ENCODE results near the gene PDZD2. TPM values are rescaled to one million over a fixed set of nuclear protein-coding genes. Genes with fewer than 3 reads are reported as not detected.
A peak's percentile ranks its signal among the peaks of the same experiment; 100 is the strongest.

PDZD2 gene
- total and polyA plus RNA-seq, 9 donors = 4.6 to 12.6 (median 7.9) TPM

DNA sequence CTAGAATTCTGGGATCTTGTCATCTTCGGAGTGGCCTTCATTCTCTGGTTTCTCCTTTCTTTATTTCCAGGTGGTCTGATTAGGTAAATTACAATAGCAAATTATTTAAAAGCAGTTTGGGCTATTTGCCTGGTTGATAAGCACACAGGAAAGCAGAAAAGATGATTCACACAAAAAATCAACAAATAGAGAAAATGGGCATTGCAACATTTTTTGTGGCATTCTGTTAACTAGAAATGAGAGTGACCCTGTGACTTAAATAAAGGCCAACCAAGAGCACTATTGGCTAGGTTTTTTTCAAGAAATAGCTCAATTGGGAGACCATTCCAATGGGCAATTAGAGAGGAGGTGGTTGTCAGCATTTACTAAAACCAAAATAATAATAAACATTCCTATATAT, 6.5 kb upstream of the PDZD2 start:
- Histone ChIP-seq H3K9me3 (replicated peaks; ENCODE audit: control insufficient read depth, low read depth, low read length) (no peaks in the 10 kb centered on the region), H3K27ac (ENCODE audit: low read length) (no peak overlapping the region), H3K36me3 (ENCODE audit: control insufficient read depth, insufficient read depth, low read length) (no peaks in the 10 kb centered on the region), H3K4me3 (ENCODE audit: low read length) (no peak overlapping the region), H3K4me1 (ENCODE audit: control insufficient read depth, insufficient read depth, low read length) (peaks cover 2% of the 10 kb centered on the region), H3K27me3 (ENCODE audit: control insufficient read depth, insufficient read depth, low read length) (no peaks in the 10 kb centered on the region)
- no peak for DNase-seq
- no CpG with 5 or more reads among the region's 1 CpG for WGBS (ENCODE audit: insufficient coverage)

GRCh38 chr5:31635446-31635845, 3.5 kb upstream of the PDZD2 start:
- no CpG with 5 or more reads among the region's 1 CpG for WGBS (ENCODE audit: insufficient coverage)
- H3K27ac ChIP-seq (ENCODE audit: low read length) = no peak overlapping the region

GRCh38 chr5:31637851-31638250, 1.1 kb upstream of the PDZD2 start:
- H3K36me3 ChIP-seq (ENCODE audit: control insufficient read depth, insufficient read depth, low read length) = no peaks in the 10 kb centered on the region
- peaks cover 33% of the 10 kb centered on the region for H3K27me3 ChIP-seq (ENCODE audit: control insufficient read depth, insufficient read depth, low read length)
- DNase-seq = no peak
- 73% methylated on average over 5 of the region's 6 CpGs for WGBS (ENCODE audit: insufficient coverage)
- H3K4me3 ChIP-seq (ENCODE audit: low read length) = no peak overlapping the region
- peaks cover 17% of the 10 kb centered on the region for H3K4me1 ChIP-seq (ENCODE audit: control insufficient read depth, insufficient read depth, low read length)
- H3K27ac ChIP-seq (ENCODE audit: low read length) = no peak overlapping the region
- H3K9me3 ChIP-seq (replicated peaks; ENCODE audit: control insufficient read depth, low read depth, low read length) = no peaks in the 10 kb centered on the region

More at GRCh38 chr5:31635446-31635845, 3.5 kb upstream of the PDZD2 start:
- H3K9me3 ChIP-seq (replicated peaks; ENCODE audit: control insufficient read depth, low read depth, low read length) = no peaks in the 10 kb centered on the region
- H3K36me3 ChIP-seq (ENCODE audit: control insufficient read depth, insufficient read depth, low read length) = no peaks in the 10 kb centered on the region
- DNase-seq = no peak
- no peak overlapping the region for H3K4me3 ChIP-seq (ENCODE audit: low read length)
- H3K27me3 ChIP-seq (ENCODE audit: control insufficient read depth, insufficient read depth, low read length) = peaks cover 20% of the 10 kb centered on the region
- peaks cover 17% of the 10 kb centered on the region for H3K4me1 ChIP-seq (ENCODE audit: control insufficient read depth, insufficient read depth, low read length)

DNA sequence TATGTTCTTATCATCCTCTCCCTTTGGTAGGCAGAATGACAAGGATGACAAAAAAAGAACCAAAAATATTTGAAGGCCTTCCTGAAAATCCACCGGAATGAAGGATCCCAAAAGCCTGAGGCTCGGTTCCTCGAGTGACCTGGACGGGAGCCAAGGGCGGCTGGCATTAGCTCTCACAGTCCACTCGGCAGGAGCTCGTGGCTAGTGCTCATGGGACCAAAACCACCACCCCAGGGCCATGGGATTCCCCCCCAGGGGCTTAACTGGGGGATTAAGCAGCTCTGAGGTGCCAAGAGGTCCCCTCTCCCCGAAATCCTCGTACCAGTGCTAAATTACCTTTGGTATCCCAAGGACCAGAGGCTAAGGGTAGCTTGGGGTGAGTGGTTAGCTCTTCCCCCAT, 586 bp upstream of the PDZD2 start:
- no peak overlapping the region for H3K27ac ChIP-seq (ENCODE audit: low read length)
- 16% methylated on average over 7 of the region's 9 CpGs for WGBS (ENCODE audit: insufficient coverage)
- H3K4me1 ChIP-seq (ENCODE audit: control insufficient read depth, insufficient read depth, low read length) = peaks cover 17% of the 10 kb centered on the region
- peak overlapping the region; percentile 73 for H3K4me3 ChIP-seq (ENCODE audit: low read length)
- no peaks in the 10 kb centered on the region for H3K36me3 ChIP-seq (ENCODE audit: control insufficient read depth, insufficient read depth, low read length)
- H3K27me3 ChIP-seq (ENCODE audit: control insufficient read depth, insufficient read depth, low read length) = peaks cover 33% of the 10 kb centered on the region
- no peak for DNase-seq
- H3K9me3 ChIP-seq (replicated peaks; ENCODE audit: control insufficient read depth, low read depth, low read length) = no peaks in the 10 kb centered on the region

- Histone ChIP-seq H3K36me3 (ENCODE audit: control insufficient read depth, insufficient read depth, low read length) (no peaks in the 10 kb centered on the region), H3K27ac (ENCODE audit: low read length) (no peak overlapping the region), H3K4me3 (ENCODE audit: low read length) (peak overlapping the region; percentile 51), H3K9me3 (replicated peaks; ENCODE audit: control insufficient read depth, low read depth, low read length) (no peaks in the 10 kb centered on the region), H3K4me1 (ENCODE audit: control insufficient read depth, insufficient read depth, low read length) (peaks cover 17% of the 10 kb centered on the region), H3K27me3 (ENCODE audit: control insufficient read depth, insufficient read depth, low read length) (peaks cover 33% of the 10 kb centered on the region)
- no peak for DNase-seq
- WGBS (ENCODE audit: insufficient coverage) = 5% methylated on average over 38 of the region's 50 CpGs
Measured at GRCh38 chr5:31639481-31640411, 815 bp downstream of the PDZD2 start.

DNA sequence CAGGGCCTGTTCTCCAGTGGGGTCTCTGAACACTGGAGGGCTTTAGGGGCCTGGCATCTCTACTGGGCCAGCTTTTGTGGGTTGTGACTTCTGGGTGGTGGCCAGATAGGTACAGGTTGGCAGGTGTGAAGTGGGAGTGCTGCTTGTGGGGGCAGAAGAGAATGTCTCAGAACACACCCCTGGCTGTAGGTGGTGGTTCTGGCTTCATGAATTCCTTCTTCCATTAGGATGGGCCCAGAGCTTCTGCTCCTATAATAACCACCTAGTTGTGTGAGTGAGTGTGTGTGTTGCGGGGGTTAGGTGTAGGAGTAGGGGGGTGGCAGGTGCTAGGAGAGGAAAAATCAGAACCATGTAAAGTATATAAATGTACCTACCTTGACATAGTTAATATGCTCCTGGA, 1.6 kb downstream of the PDZD2 start:
- Histone ChIP-seq H3K27ac (ENCODE audit: low read length) (no peak overlapping the region), H3K27me3 (ENCODE audit: control insufficient read depth, insufficient read depth, low read length) (peaks cover 33% of the 10 kb centered on the region), H3K9me3 (replicated peaks; ENCODE audit: control insufficient read depth, low read depth, low read length) (no peaks in the 10 kb centered on the region), H3K36me3 (ENCODE audit: control insufficient read depth, insufficient read depth, low read length) (no peaks in the 10 kb centered on the region), H3K4me1 (ENCODE audit: control insufficient read depth, insufficient read depth, low read length) (peaks cover 17% of the 10 kb centered on the region), H3K4me3 (ENCODE audit: low read length) (no peak overlapping the region)
- WGBS (ENCODE audit: insufficient coverage) = no CpG with 5 or more reads among the region's 1 CpG
- no peak for DNase-seq

DNA sequence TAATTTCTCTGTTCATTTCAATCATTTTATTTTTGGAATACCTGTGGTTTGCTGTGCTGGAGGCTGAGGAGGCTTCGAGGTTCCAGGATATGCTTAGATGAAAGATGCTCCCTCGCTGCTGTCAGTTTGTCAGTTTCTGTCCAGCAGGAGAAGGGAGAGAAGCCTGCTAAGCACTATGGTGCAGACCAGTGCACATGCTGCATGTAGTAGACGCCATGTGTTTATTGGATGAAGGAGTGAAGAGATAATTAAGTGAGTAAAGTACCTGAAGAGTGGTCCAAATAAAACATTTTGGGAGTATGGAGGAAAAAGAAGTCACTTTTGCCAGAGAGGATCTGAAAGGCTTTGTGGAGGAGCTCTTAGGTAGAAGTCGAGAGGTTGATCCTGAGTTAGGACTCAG, 2.1 kb downstream of the PDZD2 start:
- Histone ChIP-seq H3K27ac (ENCODE audit: low read length) (no peak overlapping the region), H3K27me3 (ENCODE audit: control insufficient read depth, insufficient read depth, low read length) (peaks cover 33% of the 10 kb centered on the region), H3K4me3 (ENCODE audit: low read length) (no peak overlapping the region), H3K36me3 (ENCODE audit: control insufficient read depth, insufficient read depth, low read length) (no peaks in the 10 kb centered on the region), H3K4me1 (ENCODE audit: control insufficient read depth, insufficient read depth, low read length) (peaks cover 16% of the 10 kb centered on the region), H3K9me3 (replicated peaks; ENCODE audit: control insufficient read depth, low read depth, low read length) (no peaks in the 10 kb centered on the region)
- DNase-seq = no peak
- 89% methylated on average over 3 of the region's 4 CpGs for WGBS (ENCODE audit: insufficient coverage)

GRCh38 chr5:31641575-31641974, 2.6 kb downstream of the PDZD2 start:
- Histone ChIP-seq H3K4me1 (ENCODE audit: control insufficient read depth, insufficient read depth, low read length) (peaks cover 15% of the 10 kb centered on the region), H3K27ac (ENCODE audit: low read length) (no peak overlapping the region), H3K9me3 (replicated peaks; ENCODE audit: control insufficient read depth, low read depth, low read length) (no peaks in the 10 kb centered on the region), H3K36me3 (ENCODE audit: control insufficient read depth, insufficient read depth, low read length) (no peaks in the 10 kb centered on the region), H3K4me3 (ENCODE audit: low read length) (no peak overlapping the region), H3K27me3 (ENCODE audit: control insufficient read depth, insufficient read depth, low read length) (peaks cover 33% of the 10 kb centered on the region)
- 80% methylated on average over 1 of the region's 5 CpGs for WGBS (ENCODE audit: insufficient coverage)
- no peak for DNase-seq

DNA sequence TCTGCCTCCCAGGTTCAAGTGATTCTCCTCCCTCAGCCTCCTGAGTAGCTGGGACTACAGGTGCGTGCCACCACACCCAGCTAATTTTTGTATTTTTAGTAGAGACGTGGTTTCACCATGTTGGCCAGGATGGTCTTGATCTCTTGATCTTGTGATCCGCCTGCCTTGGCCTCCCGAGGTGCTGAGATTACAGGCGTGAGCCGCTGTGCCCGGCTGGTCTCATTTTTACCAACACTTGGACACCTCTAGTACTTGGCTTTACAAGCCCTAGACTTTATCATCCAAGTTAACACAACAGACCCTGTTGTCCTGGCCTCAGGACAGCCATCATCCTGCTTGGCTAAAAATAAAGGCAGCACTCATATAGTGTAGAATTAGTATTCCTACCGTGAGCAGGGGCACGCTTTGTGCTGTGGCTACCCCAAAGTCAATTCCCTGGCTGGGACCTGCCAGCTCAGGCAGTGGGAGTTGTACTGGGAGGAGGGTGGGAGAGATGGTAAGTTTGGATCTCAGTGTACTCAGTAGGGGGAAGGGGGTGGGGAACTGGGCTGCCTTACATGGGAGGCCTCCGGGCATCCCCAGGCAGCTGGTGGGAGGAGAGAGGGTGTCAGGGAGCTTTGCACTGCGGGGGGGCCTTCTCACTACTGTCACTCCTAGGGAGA, 6.6 kb downstream of the PDZD2 start:
- H3K4me1 ChIP-seq (ENCODE audit: control insufficient read depth, insufficient read depth, low read length) = no peaks in the 10 kb centered on the region
- H3K4me3 ChIP-seq (ENCODE audit: low read length) = no peak overlapping the region
- no peaks in the 10 kb centered on the region for H3K9me3 ChIP-seq (replicated peaks; ENCODE audit: control insufficient read depth, low read depth, low read length)
- peaks cover 13% of the 10 kb centered on the region for H3K27me3 ChIP-seq (ENCODE audit: control insufficient read depth, insufficient read depth, low read length)
- 87% methylated on average over 8 of the region's 11 CpGs for WGBS (ENCODE audit: insufficient coverage)
- DNase-seq = no peak
- H3K27ac ChIP-seq (ENCODE audit: low read length) = no peak overlapping the region
- no peaks in the 10 kb centered on the region for H3K36me3 ChIP-seq (ENCODE audit: control insufficient read depth, insufficient read depth, low read length)

DNA sequence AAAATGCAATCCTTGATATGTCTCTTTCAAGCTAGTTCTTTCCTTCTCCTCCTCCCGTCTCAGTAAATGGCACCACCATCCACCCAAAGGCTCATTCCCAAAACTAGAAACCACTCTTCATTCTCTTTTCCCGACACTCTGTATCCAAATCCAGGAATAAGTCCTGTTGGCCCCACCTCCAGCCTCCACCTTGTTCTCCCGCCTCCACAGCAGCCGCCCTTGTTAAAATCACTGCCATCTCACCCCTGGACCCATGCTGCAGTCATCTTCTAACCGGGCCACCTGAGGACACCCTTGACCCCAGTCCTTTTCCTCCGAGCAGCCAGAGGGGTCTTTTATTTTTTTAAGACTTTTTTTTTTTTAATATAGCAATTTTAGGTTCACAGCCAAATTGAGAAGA, 9.4 kb downstream of the PDZD2 start:
- no peak for DNase-seq
- 97% methylated on average over 4 of the region's 6 CpGs for WGBS (ENCODE audit: insufficient coverage)
- H3K27me3 ChIP-seq (ENCODE audit: control insufficient read depth, insufficient read depth, low read length) = peaks cover 2% of the 10 kb centered on the region

More for the DNA sequence above, 9.4 kb downstream of the PDZD2 start:
- H3K36me3 ChIP-seq (ENCODE audit: control insufficient read depth, insufficient read depth, low read length) = no peaks in the 10 kb centered on the region
- H3K27ac ChIP-seq (ENCODE audit: low read length) = no peak overlapping the region
- H3K4me3 ChIP-seq (ENCODE audit: low read length) = no peak overlapping the region
- H3K4me1 ChIP-seq (ENCODE audit: control insufficient read depth, insufficient read depth, low read length) = no peaks in the 10 kb centered on the region
- H3K9me3 ChIP-seq (replicated peaks; ENCODE audit: control insufficient read depth, low read depth, low read length) = no peaks in the 10 kb centered on the region
